ENCODE measurements around the gene KRTAP10-10.
"Not testable (repeated sequence)": the region's sequence is repeated elsewhere in the genome, so short reads cannot be mapped to it uniquely, and the experiment has no call there.

The KRTAP10-10 gene

DNA sequence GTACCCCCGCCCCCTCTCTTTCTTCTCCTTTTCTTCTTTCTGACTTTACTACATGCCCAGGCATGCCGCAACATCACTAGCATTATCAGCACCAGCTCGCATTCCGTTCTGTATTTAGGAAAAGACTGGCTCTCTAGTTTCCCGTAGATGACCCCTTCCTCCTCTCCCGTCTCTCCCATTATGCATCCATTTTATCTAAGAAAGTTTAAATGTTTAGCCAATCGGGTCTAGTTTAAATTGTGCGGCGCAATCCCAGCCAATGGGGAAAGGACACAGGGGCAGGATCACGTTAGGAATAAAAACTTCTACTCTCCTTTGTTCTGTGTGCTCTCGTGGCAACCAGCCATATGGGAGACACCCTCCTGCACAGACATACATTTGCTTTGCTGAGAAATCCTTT, 39.1 kb upstream of the KRTAP10-10 start:
- Histone ChIP-seq H3K27me3 (peaks cover 33% of the 10 kb centered on the region), H3K9me3 (no peaks in the 10 kb centered on the region), H3K4me1 (ENCODE audit: control insufficient read depth in 1 of 2, insufficient read depth in 1 of 2, low read depth in 1 of 2, low read length in 1 of 2) (no peaks in the 10 kb centered on the region), H3K36me3 (no peaks in the 10 kb centered on the region), H3K27ac (no peak overlapping the region), H3K4me3 (ENCODE audit: low read depth in 1 of 2, low read length in 1 of 2) (no peak overlapping the region)
- TF ChIP-seq, protein P1, sequence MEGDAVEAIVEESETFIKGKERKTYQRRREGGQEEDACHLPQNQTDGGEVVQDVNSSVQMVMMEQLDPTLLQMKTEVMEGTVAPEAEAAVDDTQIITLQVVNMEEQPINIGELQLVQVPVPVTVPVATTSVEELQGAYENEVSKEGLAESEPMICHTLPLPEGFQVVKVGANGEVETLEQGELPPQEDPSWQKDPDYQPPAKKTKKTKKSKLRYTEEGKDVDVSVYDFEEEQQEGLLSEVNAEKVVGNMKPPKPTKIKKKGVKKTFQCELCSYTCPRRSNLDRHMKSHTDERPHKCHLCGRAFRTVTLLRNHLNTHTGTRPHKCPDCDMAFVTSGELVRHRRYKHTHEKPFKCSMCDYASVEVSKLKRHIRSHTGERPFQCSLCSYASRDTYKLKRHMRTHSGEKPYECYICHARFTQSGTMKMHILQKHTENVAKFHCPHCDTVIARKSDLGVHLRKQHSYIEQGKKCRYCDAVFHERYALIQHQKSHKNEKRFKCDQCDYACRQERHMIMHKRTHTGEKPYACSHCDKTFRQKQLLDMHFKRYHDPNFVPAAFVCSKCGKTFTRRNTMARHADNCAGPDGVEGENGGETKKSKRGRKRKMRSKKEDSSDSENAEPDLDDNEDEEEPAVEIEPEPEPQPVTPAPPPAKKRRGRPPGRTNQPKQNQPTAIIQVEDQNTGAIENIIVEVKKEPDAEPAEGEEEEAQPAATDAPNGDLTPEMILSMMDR (IDR thresholded peaks at IDR 0.05), result no peak

DNA sequence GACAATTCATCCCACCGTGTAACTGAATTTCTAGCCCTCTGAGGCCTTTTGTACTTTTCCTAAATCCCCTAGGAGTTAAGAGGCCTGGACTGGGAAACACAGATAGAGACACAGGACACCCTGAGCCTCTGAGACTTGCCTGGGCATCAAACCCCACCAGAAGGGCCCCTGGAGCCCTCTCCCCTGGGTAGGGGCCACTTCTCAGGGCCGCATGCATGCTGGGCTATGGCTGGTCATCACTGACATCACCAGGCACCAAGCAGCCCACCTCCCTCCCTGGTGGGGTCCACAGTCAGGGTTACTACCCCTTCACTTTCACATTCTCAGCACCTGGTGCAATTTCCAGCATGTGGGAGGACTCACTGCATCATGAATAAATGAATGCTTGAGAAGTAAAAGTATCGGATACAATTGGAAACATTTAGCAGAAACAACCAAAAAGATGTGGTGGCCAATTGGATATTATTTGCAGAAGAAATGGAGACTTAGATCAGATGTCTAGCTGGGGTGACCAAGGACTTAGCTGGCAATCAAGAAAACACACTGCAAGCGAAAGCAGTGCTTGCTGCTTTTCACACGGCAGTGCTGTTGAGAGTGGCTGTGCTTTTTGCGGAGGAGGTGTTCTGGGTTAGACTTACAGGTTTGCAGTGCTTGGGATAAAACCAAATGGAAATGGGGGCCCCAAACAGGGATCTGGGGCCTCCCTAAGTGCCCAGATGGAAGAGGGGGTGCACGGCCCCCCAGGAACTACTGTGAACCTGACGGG, 37.7 kb upstream of the KRTAP10-10 start:
- H3K36me3 ChIP-seq, result no peaks in the 10 kb centered on the region
- no peak overlapping the region for H3K4me3 ChIP-seq (ENCODE audit: low read depth in 1 of 2, low read length in 1 of 2)
- H3K27me3 ChIP-seq, result peaks cover 31% of the 10 kb centered on the region
- no peak overlapping the region for H3K27ac ChIP-seq
- TF ChIP-seq, protein P1 (IDR thresholded peaks at IDR 0.05), result no peak
- no peaks in the 10 kb centered on the region for H3K4me1 ChIP-seq (ENCODE audit: control insufficient read depth in 1 of 2, insufficient read depth in 1 of 2, low read depth in 1 of 2, low read length in 1 of 2)
- no peaks in the 10 kb centered on the region for H3K9me3 ChIP-seq

DNA sequence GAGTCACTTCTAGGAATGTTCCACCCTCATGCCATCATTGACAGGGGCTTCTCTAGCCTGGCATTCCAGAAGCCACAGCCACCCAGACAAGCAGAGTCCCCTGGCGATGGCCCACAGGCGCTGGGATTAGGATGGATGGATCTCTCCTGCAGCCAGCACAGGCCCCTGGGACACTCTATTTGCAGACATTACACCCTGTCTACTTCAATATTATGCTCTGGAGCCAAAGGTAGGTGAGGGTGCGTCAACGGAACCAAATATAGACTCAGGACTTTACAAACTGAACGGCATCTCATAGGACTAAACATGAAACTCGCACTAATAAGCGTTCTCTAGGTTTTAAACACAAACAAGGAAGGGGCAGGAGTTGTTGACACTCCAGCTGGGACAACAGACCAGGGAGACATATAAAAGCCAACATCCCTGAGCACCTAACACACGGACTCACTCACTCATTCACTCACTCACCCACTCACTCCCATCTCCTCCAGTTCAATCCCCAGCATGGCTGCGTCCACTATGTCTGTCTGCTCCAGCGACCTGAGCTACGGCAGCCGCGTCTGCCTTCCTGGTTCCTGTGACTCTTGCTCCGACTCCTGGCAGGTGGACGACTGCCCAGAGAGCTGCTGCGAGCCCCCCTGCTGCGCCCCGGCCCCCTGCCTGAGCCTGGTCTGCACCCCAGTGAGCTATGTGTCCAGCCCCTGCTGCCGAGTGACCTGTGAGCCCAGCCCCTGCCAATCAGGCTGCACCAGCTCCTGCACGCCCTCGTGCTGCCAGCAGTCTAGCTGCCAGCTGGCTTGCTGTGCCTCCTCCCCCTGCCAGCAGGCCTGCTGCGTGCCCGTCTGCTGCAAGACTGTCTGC, 36.8 kb upstream of the KRTAP10-10 start, which contains the start of gene KRTAP10-7:
Gene KRTAP10-7 (plus strand): TSS at position 480 of the 861 bp plus-strand sequence. CDS start 25 bp downstream, at position 505.
- H3K36me3 ChIP-seq; H3K4me3 ChIP-seq (ENCODE audit: low read depth in 1 of 2, low read length in 1 of 2); H3K27ac ChIP-seq; H3K9me3 ChIP-seq; H3K4me1 ChIP-seq (ENCODE audit: control insufficient read depth in 1 of 2, insufficient read depth in 1 of 2, low read depth in 1 of 2, low read length in 1 of 2): not testable (repeated sequence)
- H3K27me3 ChIP-seq, result peaks cover 29% of the 10 kb centered on the region

DNA sequence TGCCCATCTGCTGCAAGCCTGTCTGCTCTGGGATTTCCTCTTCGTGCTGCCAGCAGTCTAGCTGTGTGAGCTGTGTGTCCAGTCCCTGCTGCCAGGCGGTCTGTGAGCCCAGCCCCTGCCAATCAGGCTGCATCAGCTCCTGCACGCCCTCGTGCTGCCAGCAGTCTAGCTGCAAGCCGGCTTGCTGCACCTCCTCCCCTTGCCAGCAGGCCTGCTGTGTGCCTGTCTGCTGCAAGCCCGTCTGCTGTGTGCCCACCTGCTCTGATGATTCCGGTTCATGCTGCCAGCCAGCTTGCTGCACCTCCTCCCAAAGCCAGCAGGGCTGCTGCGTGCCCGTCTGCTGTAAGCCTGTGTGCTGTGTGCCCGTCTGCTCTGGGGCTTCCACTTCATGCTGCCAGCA, 36.1 kb upstream of the KRTAP10-10 start:
- H3K27me3 ChIP-seq, result peaks cover 21% of the 10 kb centered on the region
- H3K9me3 ChIP-seq; H3K27ac ChIP-seq; H3K36me3 ChIP-seq; H3K4me1 ChIP-seq (ENCODE audit: control insufficient read depth in 1 of 2, insufficient read depth in 1 of 2, low read depth in 1 of 2, low read length in 1 of 2); H3K4me3 ChIP-seq (ENCODE audit: low read depth in 1 of 2, low read length in 1 of 2): not testable (repeated sequence)

DNA sequence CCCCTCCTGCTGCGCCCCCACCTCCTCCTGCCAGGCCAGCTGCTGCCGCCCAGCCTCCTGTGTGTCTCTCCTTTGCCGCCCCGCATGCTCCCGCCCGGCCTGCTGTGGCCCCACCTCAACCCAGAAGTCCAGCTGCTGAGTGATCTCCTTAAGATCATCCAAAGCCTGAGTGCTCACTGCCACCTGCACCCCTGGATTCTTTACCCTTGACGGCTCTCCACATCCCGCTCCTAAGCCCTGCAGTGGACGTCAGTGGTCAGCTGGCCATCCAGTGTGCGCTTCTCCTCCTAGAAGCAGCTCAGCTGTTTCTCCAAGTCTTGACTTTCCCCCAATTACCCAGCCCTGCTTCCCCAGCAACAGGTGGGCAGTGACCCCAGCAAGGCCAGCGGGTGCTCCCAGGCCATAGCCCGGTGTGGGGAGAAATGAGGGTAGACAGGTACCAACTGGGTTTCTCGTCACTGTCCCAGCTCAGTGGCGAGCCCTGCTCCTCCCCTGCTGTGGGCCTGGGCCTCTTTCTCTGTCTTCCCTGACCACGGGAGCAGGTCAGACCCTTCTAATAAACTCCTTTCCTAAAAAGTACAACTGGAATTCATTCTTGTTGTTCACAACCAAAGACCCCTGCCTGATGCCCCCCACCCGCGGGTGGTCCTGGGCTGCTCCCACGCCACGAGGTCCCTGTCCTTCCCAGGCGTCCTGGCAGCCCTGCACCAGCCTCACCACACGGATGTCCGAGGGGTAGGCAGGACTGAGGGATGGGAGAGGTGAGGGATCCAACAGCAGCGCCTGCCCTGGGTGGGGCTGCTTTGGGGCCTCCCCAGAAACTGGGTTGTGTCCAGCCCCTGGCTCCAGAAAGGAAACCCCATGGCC, 35.3 kb upstream of the KRTAP10-10 start:
- peaks cover 22% of the 10 kb centered on the region for H3K27me3 ChIP-seq
- no peak overlapping the region for H3K27ac ChIP-seq
- H3K4me3 ChIP-seq (ENCODE audit: low read depth in 1 of 2, low read length in 1 of 2), result no peak overlapping the region
- no peaks in the 10 kb centered on the region for H3K9me3 ChIP-seq
- no peaks in the 10 kb centered on the region for H3K36me3 ChIP-seq
- TF ChIP-seq, protein P1 (IDR thresholded peaks at IDR 0.05), result no peak
- no peaks in the 10 kb centered on the region for H3K4me1 ChIP-seq (ENCODE audit: control insufficient read depth in 1 of 2, insufficient read depth in 1 of 2, low read depth in 1 of 2, low read length in 1 of 2)

DNA sequence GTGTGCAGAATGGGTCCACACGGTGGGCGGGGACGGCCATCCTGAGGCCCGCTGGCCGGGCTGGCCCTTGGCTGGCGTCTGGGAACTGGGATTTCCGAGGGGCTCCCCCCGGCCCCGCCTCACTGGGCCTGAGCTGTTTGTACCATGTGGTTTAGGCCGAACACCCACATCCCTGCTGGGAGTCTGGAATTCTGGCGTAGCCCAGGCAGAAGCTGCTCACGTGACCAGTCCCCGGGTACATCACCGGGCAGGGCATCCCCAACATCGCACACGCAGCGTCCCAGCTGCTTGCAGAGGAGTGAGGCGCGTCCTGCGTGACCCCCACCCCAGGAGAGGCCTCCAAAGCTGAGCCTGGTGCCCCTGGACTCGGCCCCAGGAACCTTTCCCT, 34.7 kb upstream of the KRTAP10-10 start:
- Histone ChIP-seq H3K36me3 (no peaks in the 10 kb centered on the region), H3K27ac (no peak overlapping the region), H3K9me3 (no peaks in the 10 kb centered on the region), H3K4me3 (ENCODE audit: low read depth in 1 of 2, low read length in 1 of 2) (no peak overlapping the region), H3K27me3 (peaks cover 22% of the 10 kb centered on the region), H3K4me1 (ENCODE audit: control insufficient read depth in 1 of 2, insufficient read depth in 1 of 2, low read depth in 1 of 2, low read length in 1 of 2) (no peaks in the 10 kb centered on the region)
- TF ChIP-seq, protein P1 (IDR thresholded peaks at IDR 0.05), result no peak
